Heart left ventricle (tissue), 16 donors: ENCODE data around the gene CTLA4. TPM values are rescaled to one million over a fixed set of nuclear protein-coding genes. Genes with fewer than 3 reads are reported as not detected.

Experiments used
- ATAC-seq, 4 donors: fragments of 200-7000 bp; cut with Tn5 transposase; one replicate each; pipeline ENCODE4 v1.9.1; 2020 to 2022; ENCODE audit warnings: moderate library complexity in 4 of 4, mild to moderate bottlenecking in 3 of 4, moderate number of reproducible peaks in 1 of 4
- DNase-seq, 5 donors: peaks; one replicate each; pipeline ENCODE4 v3.0.0-alpha.2; 2020
- H3K27ac ChIP-seq, 12 donors: fragments of 200-600 bp; sonication (generic) in 4 of 12; one replicate each; pipeline versions ENCODE4 v1.5.0 to v1.8.0; 2016 to 2022; ENCODE audit warnings: mild to moderate bottlenecking in 2 of 12
- H3K27me3 ChIP-seq, 9 donors: fragments of 200-600 bp; sonication (generic) in 2 of 9; one replicate each; pipeline versions ENCODE4 v1.5.1 to v1.8.0; 2016 to 2022; ENCODE audit warnings: mild to moderate bottlenecking in 3 of 9
- H3K36me3 ChIP-seq, 9 donors: fragments of 200-600 bp; sonication (generic) in 2 of 9; one replicate each; pipeline versions ENCODE4 v1.5.0 to v1.8.0; 2018 to 2022; ENCODE audit warnings: mild to moderate bottlenecking in 2 of 9
- H3K4me1 ChIP-seq, 12 donors: fragments of 200-600 bp; sonication (generic) in 4 of 12; one replicate each; pipeline versions ENCODE4 v1.5.0 to v1.8.0; 2016 to 2022; ENCODE audit warnings: mild to moderate bottlenecking in 3 of 12
- H3K4me3 ChIP-seq, 12 donors: fragments of 200-600 bp; sonication (generic) in 4 of 12; one replicate each; pipeline versions ENCODE4 v1.5.0 to v1.8.0; 2017 to 2022; ENCODE audit warnings: mild to moderate bottlenecking in 9 of 12, moderate library complexity in 4 of 12
- H3K9me3 ChIP-seq, 12 donors: fragments of 200-600 bp; sonication (generic) in 4 of 12; one replicate each; pipeline versions ENCODE4 v1.5.0 to v1.8.0; 2016 to 2022; ENCODE audit warnings: mild to moderate bottlenecking in 1 of 12
- POLR2A ChIP-seq, 2 donors: fragments of 450-650 bp; IDR thresholded peaks; one replicate each; pipeline ENCODE4 v1.6.1; 2017; ENCODE audit warnings: antibody characterized with exemption in 2 of 2, mild to moderate bottlenecking in 2 of 2, moderate library complexity in 2 of 2
- WGBS, 4 donors: extraction: QIAGEN DNeasy Blood & Tissue Kit in 2 of 4; methylation state at CpG; one replicate each; pipeline versions ENCODE4 v1.1.5 to v1.1.7; 2013 to 2018; 5-methylcytosine and 5-hydroxymethylcytosine counted together
- intact Hi-C, 10 donors: fragments of 100-400 bp; cut with DNase I; formaldehyde crosslinking; loops; one replicate each; pipeline versions ENCODE4 v1.11.1 to v1.14.2; 2022
- polyA plus RNA-seq, 2 donors: library from polyadenylated mRNA; stranded (reverse); fragments of 200-250 nt; gene quantifications; one replicate each; pipeline ENCODE4 v1.2.3, GENCODE V29; 2013
- total RNA-seq, 9 donors: library from RNA; depleted of rRNA in 2 of 9; stranded (reverse); fragments of >200 nt in 2 of 9; fragmentation: NEBNext Ultra II Directional in 3 of 9; extraction: Animal tissue kit (Norgen Biotek cat#: 25700) in 3 of 9; gene quantifications; one replicate each; pipeline versions ENCODE4 v1.1.0 to v1.2.4, GENCODE V29; 2016 to 2023
- TF ChIP-seq, protein P1 (sequence below), 12 donors: fragments of 200-600 bp; sonication (generic) in 4 of 12; IDR thresholded peaks; one replicate each; pipeline versions ENCODE4 v1.5.0 to v1.8.0; 2018 to 2022; ENCODE audit warnings: antibody characterized with exemption in 12 of 12, mild to moderate bottlenecking in 5 of 12
- donor health status: ischemic (EF 13 %, LVEDD 7.1; RV severe dilation, severe dysfunction).
- donor health status: healthy with polysubstance abuse.
- donor health status: DM: no; HTN: yes; CAD: no.
- donor health status: DM: no; HTN: no; CAD: no.
- donor health status: ischemic (EF 25% LVEDD 6.9; RV normal size, moderate dysfunction).
- donor health status: ischemic (EF 25% LVEDD 5.7; RV mildly dilated, moderate dysfunction).
- donor health status: healthy.
- donor health status: DM: yes; HTN: yes; CAD: no.
- donor health status: ischemic (EF 35%, LVEDD 5.7; RV mildly dilated, moderate dysfunction).
- donor health status: nonischemic (EF 11% LVEDD 7.7; RV severe dilation, severe dysfunction).
- donor health status: DM: yes; HTN: yes; CAD: no.
- donor health status: PGD.
- donor health status: ischemic (EF 29% LVEDD 5.4; RV normal size, mild dysfunction).
- donor health status: nonischemic (EF 23%, LVEDD 6.1; RV moderate dilation, normal function).

Gene CTLA4
- total and polyA plus RNA-seq, 11 donors, result 0.27 to 1.3 (median 0.39) TPM; not detected in 7

DNA sequence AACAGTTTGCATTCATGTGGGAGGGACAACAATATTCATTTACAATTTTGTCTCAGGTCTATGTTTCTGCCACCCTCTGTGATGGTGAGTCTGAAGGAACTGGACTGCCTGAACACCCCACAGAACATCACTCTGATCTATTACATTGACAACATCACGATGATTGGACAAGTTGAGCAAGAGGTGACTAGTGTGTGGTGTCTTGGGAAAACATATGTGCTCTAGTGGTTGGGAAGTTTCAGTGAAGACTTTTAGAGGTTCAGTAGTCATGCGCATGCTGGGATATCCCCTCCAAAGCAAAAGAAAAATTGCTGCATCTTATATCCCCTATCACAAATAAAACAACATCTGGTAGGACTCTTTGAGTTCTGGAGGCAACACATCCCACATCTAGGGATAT, 18.6 kb upstream of the CTLA4 start:
- intact Hi-C loops, result no loop called here
- Histone ChIP-seq H3K4me1 (peaks cover 0 to 9% (median 0%) of the 10 kb centered on the region in 12 donors), H3K36me3 (no peaks in the 10 kb centered on the region), H3K27me3 (no peaks in the 10 kb centered on the region), H3K9me3 (no peaks in the 10 kb centered on the region), H3K27ac (no peak overlapping the region), H3K4me3 (no peak overlapping the region)
- DNase-seq (no peak), ATAC-seq (no peak)
- WGBS, 4 donors, result 63 to 100% (median 80%) methylated on average over 2 of the region's 2 CpGs
- TF ChIP-seq, protein P1, sequence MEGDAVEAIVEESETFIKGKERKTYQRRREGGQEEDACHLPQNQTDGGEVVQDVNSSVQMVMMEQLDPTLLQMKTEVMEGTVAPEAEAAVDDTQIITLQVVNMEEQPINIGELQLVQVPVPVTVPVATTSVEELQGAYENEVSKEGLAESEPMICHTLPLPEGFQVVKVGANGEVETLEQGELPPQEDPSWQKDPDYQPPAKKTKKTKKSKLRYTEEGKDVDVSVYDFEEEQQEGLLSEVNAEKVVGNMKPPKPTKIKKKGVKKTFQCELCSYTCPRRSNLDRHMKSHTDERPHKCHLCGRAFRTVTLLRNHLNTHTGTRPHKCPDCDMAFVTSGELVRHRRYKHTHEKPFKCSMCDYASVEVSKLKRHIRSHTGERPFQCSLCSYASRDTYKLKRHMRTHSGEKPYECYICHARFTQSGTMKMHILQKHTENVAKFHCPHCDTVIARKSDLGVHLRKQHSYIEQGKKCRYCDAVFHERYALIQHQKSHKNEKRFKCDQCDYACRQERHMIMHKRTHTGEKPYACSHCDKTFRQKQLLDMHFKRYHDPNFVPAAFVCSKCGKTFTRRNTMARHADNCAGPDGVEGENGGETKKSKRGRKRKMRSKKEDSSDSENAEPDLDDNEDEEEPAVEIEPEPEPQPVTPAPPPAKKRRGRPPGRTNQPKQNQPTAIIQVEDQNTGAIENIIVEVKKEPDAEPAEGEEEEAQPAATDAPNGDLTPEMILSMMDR (IDR thresholded peaks at IDR 0.05), result no peak
- TF ChIP-seq POLR2A (IDR thresholded peaks at IDR 0.05), result no peak

DNA sequence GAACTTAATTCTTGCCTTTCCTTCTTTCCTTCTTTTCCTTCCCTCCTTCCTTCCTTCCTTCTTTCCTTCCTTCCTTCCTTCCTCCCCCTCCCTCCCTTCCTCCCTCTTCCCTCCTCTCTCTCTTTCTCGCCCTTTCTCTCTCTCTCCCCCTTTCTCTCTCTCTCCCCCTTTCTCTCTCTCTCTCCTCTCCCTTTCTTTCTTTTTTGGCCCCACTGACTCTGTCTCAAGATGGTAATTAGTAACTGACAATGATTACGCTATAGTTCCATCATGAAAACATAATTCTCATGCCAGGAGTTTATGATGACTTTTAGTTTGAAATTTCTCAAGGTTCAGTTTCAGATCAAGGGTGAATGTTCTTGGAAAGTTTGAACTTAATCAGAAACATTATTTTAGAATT, 14.8 kb upstream of the CTLA4 start:
- Histone ChIP-seq H3K4me3 (no peak overlapping the region), H3K27me3 (no peaks in the 10 kb centered on the region), H3K4me1 (peaks cover 0 to 6% (median 0%) of the 10 kb centered on the region in 12 donors), H3K36me3 (no peaks in the 10 kb centered on the region), H3K27ac (no peak overlapping the region), H3K9me3 (no peaks in the 10 kb centered on the region)
- intact Hi-C loops, result no loop called here
- no peak for DNase-seq
- no peak for ATAC-seq
- TF ChIP-seq, protein P1 (IDR thresholded peaks at IDR 0.05), result no peak
- TF ChIP-seq POLR2A (IDR thresholded peaks at IDR 0.05), result no peak
- WGBS, 4 donors, result 80 to 94% (median 85%) methylated on average over 2 of the region's 2 CpGs

DNA sequence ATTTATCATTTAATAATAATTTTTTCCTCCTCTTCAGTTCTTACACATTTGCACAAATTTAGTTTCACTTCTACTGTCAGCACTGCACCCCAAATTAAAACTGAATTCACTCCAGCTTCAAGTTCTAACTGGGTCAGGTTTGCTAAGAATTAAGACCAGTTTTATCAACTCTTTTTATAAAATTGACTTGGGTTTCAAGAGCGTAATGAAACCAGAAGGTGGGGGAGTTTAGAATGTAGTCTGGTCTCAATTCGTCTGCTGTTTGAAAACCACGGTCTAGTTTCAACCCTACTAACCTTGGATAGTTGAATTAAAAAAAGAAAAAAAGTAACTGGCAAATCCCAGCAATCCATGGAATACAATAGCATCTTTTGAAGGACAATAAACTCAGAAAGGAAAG, 14.3 kb upstream of the CTLA4 start:
- no peak for TF ChIP-seq POLR2A (IDR thresholded peaks at IDR 0.05)
- TF ChIP-seq, protein P1 (IDR thresholded peaks at IDR 0.05), result no peak
- Histone ChIP-seq H3K27me3 (no peaks in the 10 kb centered on the region), H3K9me3 (no peaks in the 10 kb centered on the region), H3K36me3 (no peaks in the 10 kb centered on the region), H3K4me1 (peaks cover 0 to 11% (median 0%) of the 10 kb centered on the region in 12 donors), H3K4me3 (no peak overlapping the region), H3K27ac (no peak overlapping the region)
- intact Hi-C loops, result no loop called here
- WGBS, 4 donors, result 78 to 86% (median 83%) methylated on average over 3 of the region's 3 CpGs
- ATAC-seq (no peak), DNase-seq (no peak)

GRCh38 chr2:203853722-203854121, 13.8 kb upstream of the CTLA4 start:
- ATAC-seq (no peak), DNase-seq (no peak)
- Histone ChIP-seq H3K27me3 (no peaks in the 10 kb centered on the region), H3K9me3 (no peaks in the 10 kb centered on the region), H3K27ac (no peak overlapping the region), H3K4me1 (peaks cover 0 to 11% (median 0%) of the 10 kb centered on the region in 12 donors), H3K36me3 (no peaks in the 10 kb centered on the region), H3K4me3 (no peak overlapping the region)
- intact Hi-C loops, result no loop called here
- WGBS, 4 donors, result 90 to 94% (median 92%) methylated on average over 5 of the region's 5 CpGs
- TF ChIP-seq POLR2A (IDR thresholded peaks at IDR 0.05), result no peak

DNA sequence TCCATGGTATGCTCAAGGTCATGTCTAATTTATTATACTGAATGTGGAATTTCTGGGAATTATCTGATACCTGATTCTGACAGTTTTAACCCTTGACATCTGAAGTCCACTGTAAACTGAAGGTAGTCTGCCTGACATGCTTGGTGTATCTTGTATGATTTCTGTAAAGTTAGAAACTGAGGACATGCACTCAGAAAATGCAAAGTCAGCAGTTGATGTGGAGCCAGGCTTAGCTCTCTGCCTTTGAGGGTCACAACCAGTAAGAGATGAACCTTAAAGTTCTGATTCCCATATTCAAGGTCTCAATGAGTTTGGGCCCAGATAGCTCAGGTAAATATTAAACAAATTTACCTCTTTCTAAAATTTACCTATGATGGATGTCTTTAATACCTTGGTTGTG, 12.3 kb upstream of the CTLA4 start:
- Histone ChIP-seq H3K27ac (no peak overlapping the region), H3K9me3 (no peaks in the 10 kb centered on the region), H3K4me3 (no peak overlapping the region), H3K27me3 (no peaks in the 10 kb centered on the region), H3K36me3 (no peaks in the 10 kb centered on the region), H3K4me1 (peaks cover 0 to 11% (median 0%) of the 10 kb centered on the region in 12 donors)
- DNase-seq, result no peak
- no peak for ATAC-seq
- intact Hi-C loops, result no loop called here
- TF ChIP-seq, protein P1 (IDR thresholded peaks at IDR 0.05), result no peak
- no peak for TF ChIP-seq POLR2A (IDR thresholded peaks at IDR 0.05)
